ENCODE data around the gene ADCY2.
A peak's percentile ranks its signal among the peaks of the same experiment; 100 is the strongest.
"Not testable (repeated sequence)": the region's sequence is repeated elsewhere in the genome, so short reads cannot be mapped to it uniquely, and the experiment has no call there.

ADCY2 gene

GRCh38 chr5:7395432-7395946 lies 449 bp upstream of the ADCY2 start:
- DNase-seq (ENCODE audit: low spot score) = no peak

GRCh38 chr5:7396713-7397454 lies 946 bp downstream of the ADCY2 start:
- peak; percentile 56 for DNase-seq (ENCODE audit: low spot score)

- no peak for DNase-seq (ENCODE audit: low spot score)
Measured at GRCh38 chr5:7397937-7398336, 2.0 kb downstream of the ADCY2 start.

GRCh38 chr5:7398596-7399280 lies 2.8 kb downstream of the ADCY2 start:
- DNase-seq (ENCODE audit: low spot score) = no peak

GRCh38 chr5:7405277-7405676 lies 9.3 kb downstream of the ADCY2 start:
- DNase-seq (ENCODE audit: low spot score) = no peak

- no peak for DNase-seq (ENCODE audit: low spot score)
Measured at GRCh38 chr5:7410936-7411511, 15.1 kb downstream of the ADCY2 start.

GRCh38 chr5:7412409-7412808 lies 16.5 kb downstream of the ADCY2 start:
- DNase-seq (ENCODE audit: low spot score) = peak; percentile 40

- no peak for DNase-seq (ENCODE audit: low spot score)
Measured at GRCh38 chr5:7415123-7415522, 19.2 kb downstream of the ADCY2 start.

- DNase-seq (ENCODE audit: low spot score) = no peak
Measured at GRCh38 chr5:7415587-7416535, 19.9 kb downstream of the ADCY2 start.

- DNase-seq (ENCODE audit: low spot score) = no peak
Measured at GRCh38 chr5:7418276-7418675, 22.3 kb downstream of the ADCY2 start.

GRCh38 chr5:7419367-7419766 lies 23.4 kb downstream of the ADCY2 start:
- DNase-seq (ENCODE audit: low spot score) = no peak

GRCh38 chr5:7419846-7420245 lies 23.9 kb downstream of the ADCY2 start:
- no peak for DNase-seq (ENCODE audit: low spot score)

GRCh38 chr5:7420510-7421280 lies 24.8 kb downstream of the ADCY2 start:
- DNase-seq (ENCODE audit: low spot score) = no peak

- no peak for DNase-seq (ENCODE audit: low spot score)
Measured at GRCh38 chr5:7422316-7423106, 26.6 kb downstream of the ADCY2 start.

- not testable (repeated sequence) for DNase-seq (ENCODE audit: low spot score)
Measured at GRCh38 chr5:7423231-7423630, 27.3 kb downstream of the ADCY2 start.

- DNase-seq (ENCODE audit: low spot score) = no peak
Measured at GRCh38 chr5:7425830-7426229, 29.9 kb downstream of the ADCY2 start.

- no peak for DNase-seq (ENCODE audit: low spot score)
Measured at GRCh38 chr5:7426284-7426683, 30.3 kb downstream of the ADCY2 start.

GRCh38 chr5:7434914-7435313 lies 39.0 kb downstream of the ADCY2 start:
- no peak for DNase-seq (ENCODE audit: low spot score)

- DNase-seq (ENCODE audit: low spot score) = no peak
Measured at GRCh38 chr5:7435503-7435902, 39.6 kb downstream of the ADCY2 start.

GRCh38 chr5:7436521-7436920 lies 40.6 kb downstream of the ADCY2 start:
- DNase-seq (ENCODE audit: low spot score) = no peak
